Astrocyte (in vitro differentiated cells and primary cell): ENCODE results near the gene PRSS22. TPM values are rescaled to one million over a fixed set of nuclear protein-coding genes. Genes with fewer than 3 reads are reported as not detected.

Source experiments
- DNase-seq: peaks from one replicate; pipeline ENCODE4 v3.0.0-alpha.2; 2010; ENCODE audit warnings: low read depth
- FAIRE-seq: peaks from 2 replicates; lab custom pipeline; 2011; peaks lifted over from hg19 to GRCh38; lab: Jason Lieb, UNC
- H2AFZ ChIP-seq: 2 replicates; pipeline ENCODE4 v1.6.0; 2012; ENCODE audit warnings: low read depth, low read length, inconsistent platforms
- H3K27ac ChIP-seq: 2 replicates; pipeline ENCODE4 v1.5.1; 2011; ENCODE audit warnings: low read depth, low read length, inconsistent platforms
- H3K27me3 ChIP-seq: 2 replicates; pipeline ENCODE4 v1.6.0; 2011; ENCODE audit warnings: low read length, inconsistent platforms; ENCODE audit not compliant: insufficient read depth
- H3K36me3 ChIP-seq: 2 replicates; pipeline ENCODE4 v1.5.1; 2011; ENCODE audit warnings: low read length, inconsistent platforms; ENCODE audit not compliant: insufficient read depth
- H3K4me1 ChIP-seq: 2 replicates; pipeline ENCODE4 v1.5.1; 2011; ENCODE audit warnings: low read length, inconsistent platforms; ENCODE audit not compliant: insufficient read depth
- H3K4me2 ChIP-seq: 2 replicates; pipeline ENCODE4 v1.6.0; 2012; ENCODE audit warnings: low read length, inconsistent platforms
- H3K4me3 ChIP-seq: 2 replicates; pipeline ENCODE4 v1.5.1; 2011; ENCODE audit warnings: low read depth, mild to moderate bottlenecking, low read length, inconsistent platforms; ENCODE audit not compliant: insufficient read depth
- H3K79me2 ChIP-seq: 2 replicates; pipeline ENCODE4 v1.6.0; 2012; ENCODE audit warnings: mild to moderate bottlenecking, low read length, inconsistent platforms; ENCODE audit not compliant: insufficient read depth
- H3K9ac ChIP-seq: 2 replicates; pipeline ENCODE4 v1.6.0; 2012; ENCODE audit warnings: mild to moderate bottlenecking, low read length, inconsistent platforms
- H3K9me3 ChIP-seq: 2 replicates; pipeline ENCODE4 v1.5.1; 2012; ENCODE audit warnings: low read depth, mild to moderate bottlenecking, low read length, inconsistent platforms; ENCODE audit not compliant: insufficient read depth
- H4K20me1 ChIP-seq: 2 replicates; pipeline ENCODE4 v1.6.0; 2012; ENCODE audit warnings: low read length, inconsistent platforms; ENCODE audit not compliant: insufficient read depth
- H3K27ac Mint-ChIP-seq: one replicate; pipeline ENCODE4 v1.8.0; 2021; ENCODE audit warnings: mild to moderate bottlenecking, mixed read lengths; ENCODE audit not compliant: unreplicated experiment
- H3K27me3 Mint-ChIP-seq: one replicate; pipeline ENCODE4 v1.8.0; 2021; ENCODE audit warnings: low read depth, mixed read lengths; ENCODE audit not compliant: unreplicated experiment
- H3K36me3 Mint-ChIP-seq: one replicate; pipeline ENCODE4 v1.8.0; 2021; ENCODE audit warnings: low read depth, mixed read lengths; ENCODE audit not compliant: unreplicated experiment
- H3K4me1 Mint-ChIP-seq: one replicate; pipeline ENCODE4 v1.8.0; 2021; ENCODE audit warnings: low read depth, mixed read lengths; ENCODE audit not compliant: unreplicated experiment
- H3K4me3 Mint-ChIP-seq: one replicate; pipeline ENCODE4 v1.8.0; 2021; ENCODE audit warnings: mild to moderate bottlenecking, moderate library complexity, mixed read lengths; ENCODE audit not compliant: unreplicated experiment
- H3K9me3 Mint-ChIP-seq: one replicate; pipeline ENCODE4 v1.8.0; 2021; ENCODE audit warnings: mild to moderate bottlenecking, mixed read lengths; ENCODE audit not compliant: unreplicated experiment
- CTCF ChIP-seq: IDR thresholded peaks from 2 replicates; pipeline ENCODE4 v1.5.1; 2011; ENCODE audit warnings: low read depth, mild to moderate bottlenecking, inconsistent platforms, low read length, moderate library complexity; ENCODE audit not compliant: insufficient read depth
- EZH2 ChIP-seq: IDR thresholded peaks from 2 replicates; pipeline ENCODE4 v1.6.1; 2012; ENCODE audit warnings: mild to moderate bottlenecking, low read length, inconsistent platforms; ENCODE audit not compliant: insufficient read depth
- total RNA-seq: library from RNA; stranded (reverse); gene quantifications from 2 replicates; pipeline ENCODE4 v1.2.1, GENCODE V29; 2021

PRSS22 gene
- total RNA-seq, 1 donor from 2014 or later, result 1.5 TPM

GRCh38 chr16:2819939-2820835 lies 37.8 kb downstream of the PRSS22 start:
- Histone ChIP-seq H4K20me1 (no peaks in the 10 kb centered on the region), H3K4me1 (no peaks in the 10 kb centered on the region), H3K79me2 (no peaks in the 10 kb centered on the region), H3K27me3 (peaks cover 12% of the 10 kb centered on the region), H3K27ac (no peak overlapping the region), H3K9ac (no peak overlapping the region), H3K4me3 (no peak overlapping the region), H3K36me3 (no peaks in the 10 kb centered on the region), H3K9me3 (no peaks in the 10 kb centered on the region), H3K4me2 (no peak overlapping the region), H2AFZ (no peak overlapping the region)
- H3K4me1 Mint-ChIP-seq, result peaks cover 4% of the 10 kb centered on the region
- no peaks in the 10 kb centered on the region for H3K36me3 Mint-ChIP-seq
- TF ChIP-seq EZH2 (no peak), CTCF (no peak)
- peaks cover 11% of the 10 kb centered on the region for H3K27me3 Mint-ChIP-seq
- H3K4me3 Mint-ChIP-seq, result no peak overlapping the region
- no peaks in the 10 kb centered on the region for H3K9me3 Mint-ChIP-seq
- H3K27ac Mint-ChIP-seq, result no peak overlapping the region
- no peak for DNase-seq
- FAIRE-seq, result no peak

DNA sequence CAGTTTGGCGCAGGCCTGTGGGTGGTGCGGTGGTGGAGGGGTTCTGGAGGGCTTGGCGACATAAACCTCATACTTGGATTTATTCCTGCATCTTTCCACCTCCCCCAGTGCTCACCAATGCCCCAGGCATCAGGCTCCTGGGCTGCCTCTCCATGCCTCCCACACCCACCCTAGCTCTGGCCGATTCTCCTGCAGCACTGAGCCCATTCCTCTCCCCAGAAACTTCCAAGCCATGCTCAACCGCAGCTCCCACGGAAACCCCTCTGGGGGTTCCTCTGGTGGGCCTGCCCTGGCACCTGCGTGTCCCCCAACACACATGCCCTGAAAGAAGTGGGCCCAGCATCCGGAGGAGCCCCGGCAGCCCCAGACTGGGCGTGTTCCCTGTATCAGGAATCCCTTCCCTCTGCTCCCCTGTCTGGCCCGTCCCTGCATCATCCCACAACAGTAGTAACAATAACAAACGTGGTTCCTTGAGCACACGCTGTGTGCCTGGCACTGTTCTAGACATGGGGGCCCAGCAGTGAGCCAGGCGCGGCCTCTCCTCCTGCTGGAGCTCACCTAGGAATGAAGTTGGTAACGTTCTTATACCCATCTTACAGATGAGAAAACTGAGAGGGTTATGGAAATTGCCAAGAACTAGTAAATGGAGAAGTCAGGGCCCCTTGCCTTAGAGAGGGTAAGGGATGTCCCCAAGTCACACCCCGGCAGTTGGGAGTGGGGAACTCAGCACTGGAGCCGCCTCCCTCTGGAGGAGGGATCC lies 38.6 kb downstream of the PRSS22 start:
- H3K27ac ChIP-seq, result no peak overlapping the region
- no peaks in the 10 kb centered on the region for H3K9me3 Mint-ChIP-seq
- H3K4me1 Mint-ChIP-seq, result peaks cover 4% of the 10 kb centered on the region

More for the DNA sequence above, 38.6 kb downstream of the PRSS22 start:
- Histone ChIP-seq H3K27me3 (peaks cover 16% of the 10 kb centered on the region), H3K4me1 (no peaks in the 10 kb centered on the region), H3K79me2 (no peaks in the 10 kb centered on the region), H3K9ac (no peak overlapping the region), H3K9me3 (no peaks in the 10 kb centered on the region), H2AFZ (no peak overlapping the region), H3K4me2 (no peak overlapping the region), H3K4me3 (no peak overlapping the region), H3K36me3 (no peaks in the 10 kb centered on the region), H4K20me1 (no peaks in the 10 kb centered on the region)
- Mint-ChIP-seq H3K36me3 (no peaks in the 10 kb centered on the region), H3K27me3 (peaks cover 15% of the 10 kb centered on the region), H3K27ac (no peak overlapping the region), H3K4me3 (no peak overlapping the region)
- FAIRE-seq (no peak), DNase-seq (no peak)
- no peak for TF ChIP-seq EZH2
- TF ChIP-seq CTCF, result no peak
